Mesodermal cell (in vitro differentiated cells): ENCODE results near the gene IFT88.

Source experiments
- H3K27ac ChIP-seq: 2 replicates; pipeline ENCODE4 v1.7.0; 2013; ENCODE audit warnings: mild to moderate bottlenecking, low read depth, low read length, moderate library complexity; ENCODE audit not compliant: severe bottlenecking
- H3K36me3 ChIP-seq: 2 replicates; pipeline ENCODE4 v1.7.1; 2013; ENCODE audit warnings: mild to moderate bottlenecking, low read length, moderate library complexity; ENCODE audit not compliant: control insufficient read depth, insufficient read depth
- H3K4me1 ChIP-seq: one replicate; pipeline ENCODE4 v1.7.1; 2013; ENCODE audit warnings: mild to moderate bottlenecking, low read length; ENCODE audit not compliant: insufficient read depth, control insufficient read depth, poor library complexity, severe bottlenecking
- H3K4me3 ChIP-seq: 2 replicates; pipeline ENCODE4 v1.7.0; 2013; ENCODE audit warnings: low read length, control low read depth, mild to moderate bottlenecking; ENCODE audit not compliant: insufficient read depth, poor library complexity, severe bottlenecking; ENCODE audit errors: extremely low read depth
- H3K9me3 ChIP-seq: 2 replicates; pipeline ENCODE4 v1.7.1; 2013; ENCODE audit warnings: mild to moderate bottlenecking, low read length, moderate library complexity; ENCODE audit not compliant: control insufficient read depth
- WGBS, 2 experiments: methylation state at CpG; one replicate each; pipeline ENCODE4 v1.1.5; 2013; ENCODE audit warnings: missing lambda C conversion rate in 2 of 2; ENCODE audit not compliant: insufficient coverage in 2 of 2; 5-methylcytosine and 5-hydroxymethylcytosine counted together

IFT88 gene

DNA sequence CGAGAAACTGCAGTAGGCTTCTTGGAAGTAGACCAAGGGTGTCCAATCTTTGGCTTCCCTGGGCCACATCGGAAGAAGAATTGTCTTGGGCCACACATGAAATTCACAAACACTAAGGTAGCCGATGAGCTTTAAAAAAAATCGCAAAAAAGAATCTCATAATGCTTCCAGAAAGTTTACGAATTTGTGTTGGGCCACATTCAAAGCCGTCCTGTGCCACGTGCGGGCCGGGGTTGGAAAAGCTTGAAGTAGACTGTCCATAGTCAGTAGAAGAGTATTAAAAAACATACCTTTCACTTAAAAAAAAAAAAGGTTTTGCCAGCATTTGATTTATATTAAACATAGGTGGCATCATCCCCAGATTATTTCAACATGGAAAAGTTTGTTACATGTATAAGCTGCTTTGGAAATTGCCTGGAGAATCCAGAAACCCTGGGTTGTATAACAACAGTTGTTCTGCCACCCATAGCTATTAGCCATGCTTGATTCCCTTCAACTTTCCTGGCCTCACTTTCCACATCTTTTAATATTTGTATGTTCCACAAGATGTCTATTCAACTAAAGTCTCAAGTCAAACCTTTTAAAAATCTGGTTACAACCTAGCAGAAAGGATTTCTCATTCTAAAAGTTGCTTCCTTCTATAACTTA, 1.0 kb downstream of the IFT88 start:
- Histone ChIP-seq H3K9me3 (peaks cover 16% of the 10 kb centered on the region), H3K36me3 (no peaks in the 10 kb centered on the region), H3K4me1 (no peaks in the 10 kb centered on the region), H3K27ac (peak overlapping the region; percentile 96), H3K4me3 (peak overlapping the region; percentile 65)
- 76 to 80% methylated on average over 5 to 8 of the region's 9 CpGs for WGBS, 2 experiments

GRCh38 chr13:20570517-20570916, 3.6 kb downstream of the IFT88 start:
- WGBS, 2 experiments: 80% methylated on average over 1 of the region's 1 CpG; no CpG with 5 or more reads in 1 of the 2 experiments
- peaks cover 6% of the 10 kb centered on the region for H3K9me3 ChIP-seq

GRCh38 chr13:20571676-20572075, 4.7 kb downstream of the IFT88 start:
- Histone ChIP-seq H3K36me3 (peaks cover 10% of the 10 kb centered on the region), H3K9me3 (peaks cover 9% of the 10 kb centered on the region)

More at GRCh38 chr13:20570517-20570916, 3.6 kb downstream of the IFT88 start:
- Histone ChIP-seq H3K4me1 (no peaks in the 10 kb centered on the region), H3K36me3 (peaks cover 6% of the 10 kb centered on the region), H3K4me3 (no peak overlapping the region), H3K27ac (no peak overlapping the region)

GRCh38 chr13:20573186-20573585, 6.2 kb downstream of the IFT88 start:
- peaks cover 10% of the 10 kb centered on the region for H3K9me3 ChIP-seq
- H3K4me3 ChIP-seq: no peak overlapping the region
- no peaks in the 10 kb centered on the region for H3K4me1 ChIP-seq
- whole genome bisulfite sequencing, 2 experiments: 91 to 100% methylated on average over 1 to 2 of the region's 4 CpGs
- peaks cover 16% of the 10 kb centered on the region for H3K36me3 ChIP-seq
- H3K27ac ChIP-seq: no peak overlapping the region

More at GRCh38 chr13:20571676-20572075, 4.7 kb downstream of the IFT88 start:
- no peaks in the 10 kb centered on the region for H3K4me1 ChIP-seq
- H3K27ac ChIP-seq: no peak overlapping the region
- no peak overlapping the region for H3K4me3 ChIP-seq

GRCh38 chr13:20573636-20574035, 6.7 kb downstream of the IFT88 start:
- Histone ChIP-seq H3K27ac (no peak overlapping the region), H3K4me1 (no peaks in the 10 kb centered on the region), H3K4me3 (no peak overlapping the region), H3K9me3 (peaks cover 10% of the 10 kb centered on the region), H3K36me3 (peaks cover 19% of the 10 kb centered on the region)
- WGBS, 2 experiments: no CpG with 5 or more reads among the region's 2 CpGs

DNA sequence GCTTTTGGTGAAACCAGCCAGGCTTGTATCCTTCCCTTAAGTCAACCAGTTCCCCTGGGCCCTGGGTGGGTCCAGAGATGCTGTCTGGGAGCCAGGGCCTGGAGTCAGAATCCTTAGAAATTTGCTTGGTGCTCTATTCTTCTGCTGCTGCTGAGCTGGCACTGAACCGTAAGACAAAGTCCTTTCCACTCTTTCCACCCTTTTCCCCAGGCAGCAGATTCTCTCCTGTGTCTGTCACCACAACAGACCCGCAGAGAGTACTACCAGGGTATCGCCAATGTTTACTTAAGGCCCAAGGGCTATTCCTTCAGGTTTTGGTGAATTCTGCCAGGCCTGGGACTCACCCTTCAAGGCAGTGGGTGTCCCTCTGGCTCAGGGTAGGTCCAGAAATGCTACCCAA, 12.2 kb downstream of the IFT88 start:
- Histone ChIP-seq H3K4me1 (no peaks in the 10 kb centered on the region), H3K27ac (no peak overlapping the region), H3K36me3 (peaks cover 49% of the 10 kb centered on the region), H3K4me3 (no peak overlapping the region), H3K9me3 (peaks cover 20% of the 10 kb centered on the region)
- WGBS, 2 experiments: 94 to 100% methylated on average over 3 of the region's 3 CpGs

DNA sequence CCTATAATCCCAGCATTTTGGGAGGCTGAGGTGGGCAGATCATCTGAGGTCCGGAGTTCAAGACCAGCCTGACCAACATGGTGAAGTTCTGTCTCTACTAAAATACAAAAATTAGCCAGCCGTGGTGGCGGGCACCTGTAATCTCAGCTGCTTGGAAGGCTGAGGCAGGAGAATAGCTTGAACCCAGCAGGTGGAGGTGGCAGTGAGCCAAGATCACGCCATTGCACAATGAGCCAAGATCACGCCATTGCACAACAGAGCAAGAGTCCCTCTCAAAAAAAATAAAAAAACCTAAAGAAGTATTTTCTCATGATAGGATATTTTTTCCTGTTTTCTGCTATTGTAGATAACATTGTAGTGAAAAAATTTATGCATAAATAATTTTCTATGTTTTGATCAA, 13.3 kb downstream of the IFT88 start:
- no peaks in the 10 kb centered on the region for H3K4me1 ChIP-seq
- H3K27ac ChIP-seq: no peak overlapping the region
- peaks cover 54% of the 10 kb centered on the region for H3K36me3 ChIP-seq
- peaks cover 22% of the 10 kb centered on the region for H3K9me3 ChIP-seq
- no peak overlapping the region for H3K4me3 ChIP-seq
- WGBS, 2 experiments: 90% methylated on average over 3 of the region's 5 CpGs; no CpG with 5 or more reads in 1 of the 2 experiments

- Histone ChIP-seq H3K27ac (no peak overlapping the region), H3K4me3 (no peak overlapping the region), H3K9me3 (peaks cover 12% of the 10 kb centered on the region), H3K4me1 (no peaks in the 10 kb centered on the region), H3K36me3 (peaks cover 51% of the 10 kb centered on the region)
- WGBS, 2 experiments: 89 to 95% methylated on average over 2 of the region's 2 CpGs
These were observed 15.1 kb downstream of the IFT88 start for GRCh38 chr13:20582026-20582425.

DNA sequence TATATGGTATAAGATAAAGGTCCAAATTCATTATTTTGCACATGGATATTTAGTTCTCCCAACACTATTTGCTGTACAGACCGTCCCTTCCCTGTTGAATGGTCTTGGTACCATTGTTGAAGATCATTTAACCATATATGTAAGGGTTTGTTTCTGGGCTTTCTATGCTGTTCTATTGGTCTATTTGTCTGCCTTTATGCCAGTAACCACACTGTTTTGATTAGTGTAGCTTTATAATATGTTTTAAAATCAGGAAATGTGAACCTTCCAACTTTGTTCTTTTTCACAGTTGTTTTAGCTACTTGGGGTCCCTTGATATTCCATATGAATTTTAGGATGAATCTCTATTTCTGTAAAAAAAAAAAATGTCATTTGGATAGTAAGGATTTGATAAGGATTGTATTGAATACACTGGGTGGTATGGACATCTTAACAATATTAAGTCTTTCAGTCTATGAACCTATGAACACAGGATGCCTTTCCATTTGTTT, 16.9 kb downstream of the IFT88 start:
- H3K36me3 ChIP-seq: peaks cover 42% of the 10 kb centered on the region

GRCh38 chr13:20585371-20585770, 18.4 kb downstream of the IFT88 start:
- H3K27ac ChIP-seq: no peak overlapping the region
- H3K9me3 ChIP-seq: peaks cover 12% of the 10 kb centered on the region
- 94 to 100% methylated on average over 2 of the region's 2 CpGs for WGBS, 2 experiments
- peaks cover 30% of the 10 kb centered on the region for H3K36me3 ChIP-seq
- H3K4me3 ChIP-seq: no peak overlapping the region
- no peaks in the 10 kb centered on the region for H3K4me1 ChIP-seq

More for the DNA sequence above, 16.9 kb downstream of the IFT88 start:
- no CpG with 5 or more reads among the region's 1 CpG for WGBS, 2 experiments
- Histone ChIP-seq H3K9me3 (peaks cover 12% of the 10 kb centered on the region), H3K27ac (no peak overlapping the region), H3K4me1 (no peaks in the 10 kb centered on the region), H3K4me3 (no peak overlapping the region)

DNA sequence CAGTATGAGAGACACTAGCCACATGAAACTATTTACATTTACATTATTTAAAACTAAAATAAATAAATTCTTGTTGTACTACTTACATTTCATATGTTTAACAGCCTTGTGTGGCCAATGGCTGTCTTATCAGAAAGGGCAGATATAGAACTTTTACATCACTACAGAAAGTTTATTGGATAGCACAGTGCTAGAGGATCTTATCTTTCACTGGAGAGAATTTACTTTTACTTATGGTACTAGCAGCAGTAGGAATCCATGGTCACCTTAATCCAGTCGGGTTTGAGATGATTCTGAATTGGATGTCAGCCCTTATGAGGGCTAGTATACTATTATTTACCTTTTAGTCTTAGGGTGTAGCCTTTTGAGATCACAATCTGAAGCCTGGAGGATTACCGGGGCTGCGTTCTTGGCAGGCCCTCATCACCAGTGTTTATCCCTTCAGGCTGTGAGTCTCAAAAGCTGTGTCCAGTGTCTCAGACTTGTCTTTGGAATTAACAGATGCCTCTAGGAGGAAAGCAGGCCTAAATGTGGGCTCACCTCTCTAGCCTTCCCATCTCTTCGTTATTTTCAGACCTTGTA, 21.7 kb downstream of the IFT88 start:
- Histone ChIP-seq H3K9me3 (peaks cover 7% of the 10 kb centered on the region), H3K4me3 (no peak overlapping the region), H3K27ac (no peak overlapping the region), H3K36me3 (peaks cover 20% of the 10 kb centered on the region), H3K4me1 (no peaks in the 10 kb centered on the region)
- WGBS, 2 experiments: 92 to 96% methylated on average over 2 of the region's 4 CpGs
